ENCODE results near the gene FBXL12. TPM values are rescaled to one million over a fixed set of nuclear protein-coding genes. Genes with fewer than 3 reads are reported as not detected.
A peak's percentile ranks its signal among the peaks of the same experiment; 100 is the strongest.
"Not testable (repeated sequence)": the region's sequence is repeated elsewhere in the genome, so short reads cannot be mapped to it uniquely, and the experiment has no call there.

The FBXL12 gene
- total RNA-seq, 4 donors from 2014 or later = 39.8 to 87.9 (median 70.8) TPM

DNA sequence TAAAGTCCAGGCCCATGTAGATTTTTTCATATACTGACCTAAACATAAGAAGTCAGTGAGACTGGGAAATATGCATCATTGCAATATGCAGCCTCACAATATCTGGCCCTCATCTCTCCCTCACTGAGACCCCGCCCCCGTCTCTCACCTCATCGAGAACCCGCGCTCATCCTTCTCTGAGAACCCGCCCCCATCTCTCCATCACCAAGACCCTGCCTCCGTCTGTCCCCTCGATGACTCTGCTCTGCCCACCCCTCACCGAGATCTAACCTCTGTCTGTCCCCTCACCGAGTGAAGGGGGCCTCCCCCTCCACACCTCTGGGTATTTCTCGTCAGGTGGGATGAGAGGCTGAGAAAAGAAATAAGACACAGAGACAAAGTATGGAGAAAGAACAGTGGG, 29.8 kb downstream of the FBXL12 start:
- Histone ChIP-seq H3K9me3 (no peaks in the 10 kb centered on the region), H3K4me3 (no peak overlapping the region), H3K36me3 (no peaks in the 10 kb centered on the region), H3K27me3 (no peaks in the 10 kb centered on the region), H3K4me1 (peaks cover 0 to 24% (median 1%) of the 10 kb centered on the region in 4 donors), H3K27ac (no peak overlapping the region)
- TF ChIP-seq, protein P1, sequence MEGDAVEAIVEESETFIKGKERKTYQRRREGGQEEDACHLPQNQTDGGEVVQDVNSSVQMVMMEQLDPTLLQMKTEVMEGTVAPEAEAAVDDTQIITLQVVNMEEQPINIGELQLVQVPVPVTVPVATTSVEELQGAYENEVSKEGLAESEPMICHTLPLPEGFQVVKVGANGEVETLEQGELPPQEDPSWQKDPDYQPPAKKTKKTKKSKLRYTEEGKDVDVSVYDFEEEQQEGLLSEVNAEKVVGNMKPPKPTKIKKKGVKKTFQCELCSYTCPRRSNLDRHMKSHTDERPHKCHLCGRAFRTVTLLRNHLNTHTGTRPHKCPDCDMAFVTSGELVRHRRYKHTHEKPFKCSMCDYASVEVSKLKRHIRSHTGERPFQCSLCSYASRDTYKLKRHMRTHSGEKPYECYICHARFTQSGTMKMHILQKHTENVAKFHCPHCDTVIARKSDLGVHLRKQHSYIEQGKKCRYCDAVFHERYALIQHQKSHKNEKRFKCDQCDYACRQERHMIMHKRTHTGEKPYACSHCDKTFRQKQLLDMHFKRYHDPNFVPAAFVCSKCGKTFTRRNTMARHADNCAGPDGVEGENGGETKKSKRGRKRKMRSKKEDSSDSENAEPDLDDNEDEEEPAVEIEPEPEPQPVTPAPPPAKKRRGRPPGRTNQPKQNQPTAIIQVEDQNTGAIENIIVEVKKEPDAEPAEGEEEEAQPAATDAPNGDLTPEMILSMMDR (IDR thresholded peaks at IDR 0.05) = no peak
- TF ChIP-seq POLR2A (IDR thresholded peaks at IDR 0.05) = no peak
- no peak for DNase-seq

DNA sequence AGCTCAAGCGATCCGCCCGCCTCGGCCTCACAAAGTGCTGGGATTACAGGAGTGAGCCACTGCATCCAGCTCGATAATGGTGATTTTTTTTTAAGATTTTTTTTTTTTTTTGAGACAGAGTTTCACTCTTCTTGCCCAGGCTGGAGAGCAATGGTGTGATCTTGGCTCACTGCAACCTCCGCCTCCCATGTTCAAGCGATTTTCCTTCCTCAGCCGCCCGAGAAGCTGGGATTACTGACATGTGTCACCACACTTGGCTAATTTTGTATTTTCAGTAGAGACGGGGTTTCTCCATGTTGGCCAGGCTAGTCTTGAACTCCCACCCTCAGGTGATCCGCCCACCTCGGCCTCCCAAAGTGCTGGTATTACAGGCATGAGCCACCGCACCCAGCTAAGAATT, 30.3 kb downstream of the FBXL12 start:
- not testable (repeated sequence) for DNase-seq, H3K27ac ChIP-seq
- peaks cover 0 to 24% (median 1%) of the 10 kb centered on the region in 4 donors for H3K4me1 ChIP-seq

DNA sequence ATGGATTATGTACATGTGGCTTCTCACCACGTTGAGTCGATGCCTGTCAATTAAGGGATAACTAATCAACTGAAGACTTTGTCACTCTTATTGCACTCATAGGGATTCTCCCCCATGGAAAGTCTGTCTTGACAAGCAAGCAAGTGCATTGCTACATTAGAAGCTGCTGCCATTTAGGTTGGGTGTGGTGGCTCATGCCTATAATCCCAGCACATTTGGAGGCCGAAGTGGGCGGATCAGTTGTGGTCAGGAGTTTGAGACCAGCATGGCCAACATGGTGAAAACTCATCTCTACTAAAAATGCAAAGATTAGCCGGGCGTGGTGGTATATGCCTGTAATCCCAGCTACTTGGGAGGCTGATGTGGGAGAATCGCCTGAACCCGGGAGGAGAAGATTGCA, 32.1 kb downstream of the FBXL12 start:
- peaks cover 0 to 24% (median 1%) of the 10 kb centered on the region in 4 donors for H3K4me1 ChIP-seq
- H3K36me3 ChIP-seq = no peaks in the 10 kb centered on the region
- H3K9me3 ChIP-seq = no peaks in the 10 kb centered on the region
- H3K27ac ChIP-seq = peak overlapping the region in 2 of 4 donors; percentile 97 to 100
- no peak for DNase-seq
- no peak overlapping the region for H3K4me3 ChIP-seq
- H3K27me3 ChIP-seq = no peaks in the 10 kb centered on the region
- no peak for TF ChIP-seq POLR2A (IDR thresholded peaks at IDR 0.05)
- TF ChIP-seq, protein P1 (IDR thresholded peaks at IDR 0.05) = no peak

More for the DNA sequence above, 30.3 kb downstream of the FBXL12 start:
- not testable (repeated sequence) for H3K36me3 ChIP-seq, H3K9me3 ChIP-seq, H3K27me3 ChIP-seq, H3K4me3 ChIP-seq

DNA sequence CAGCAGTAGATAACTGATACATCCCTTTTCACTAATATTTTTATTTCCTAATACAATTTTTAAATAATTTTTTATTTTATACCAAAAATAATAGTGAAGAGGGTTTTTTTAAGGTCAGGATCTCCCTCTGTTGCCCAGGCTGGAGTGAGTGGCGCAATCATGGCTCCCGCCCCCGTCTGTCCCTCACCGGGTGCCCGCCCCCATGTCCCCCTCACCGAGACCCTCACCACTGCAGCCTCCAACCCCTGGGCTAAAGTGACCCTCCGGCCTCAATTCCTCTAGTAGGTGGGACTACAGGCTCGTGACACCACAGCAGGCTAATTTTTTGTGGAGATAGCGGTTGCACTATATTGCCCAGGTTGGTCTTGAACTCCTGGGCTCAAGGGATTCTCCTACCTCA, 32.5 kb downstream of the FBXL12 start:
- no peak for DNase-seq
- Histone ChIP-seq H3K9me3 (no peaks in the 10 kb centered on the region), H3K4me1 (peaks cover 0 to 24% (median under 1%) of the 10 kb centered on the region in 4 donors), H3K4me3 (peak overlapping the region; percentile 53 to 92 (median 74)), H3K27me3 (no peaks in the 10 kb centered on the region), H3K36me3 (no peaks in the 10 kb centered on the region), H3K27ac (peak overlapping the region; percentile 89 to 100 (median 98))
- TF ChIP-seq POLR2A (IDR thresholded peaks at IDR 0.05) = no peak
- TF ChIP-seq, protein P1 (IDR thresholded peaks at IDR 0.05) = no peak

DNA sequence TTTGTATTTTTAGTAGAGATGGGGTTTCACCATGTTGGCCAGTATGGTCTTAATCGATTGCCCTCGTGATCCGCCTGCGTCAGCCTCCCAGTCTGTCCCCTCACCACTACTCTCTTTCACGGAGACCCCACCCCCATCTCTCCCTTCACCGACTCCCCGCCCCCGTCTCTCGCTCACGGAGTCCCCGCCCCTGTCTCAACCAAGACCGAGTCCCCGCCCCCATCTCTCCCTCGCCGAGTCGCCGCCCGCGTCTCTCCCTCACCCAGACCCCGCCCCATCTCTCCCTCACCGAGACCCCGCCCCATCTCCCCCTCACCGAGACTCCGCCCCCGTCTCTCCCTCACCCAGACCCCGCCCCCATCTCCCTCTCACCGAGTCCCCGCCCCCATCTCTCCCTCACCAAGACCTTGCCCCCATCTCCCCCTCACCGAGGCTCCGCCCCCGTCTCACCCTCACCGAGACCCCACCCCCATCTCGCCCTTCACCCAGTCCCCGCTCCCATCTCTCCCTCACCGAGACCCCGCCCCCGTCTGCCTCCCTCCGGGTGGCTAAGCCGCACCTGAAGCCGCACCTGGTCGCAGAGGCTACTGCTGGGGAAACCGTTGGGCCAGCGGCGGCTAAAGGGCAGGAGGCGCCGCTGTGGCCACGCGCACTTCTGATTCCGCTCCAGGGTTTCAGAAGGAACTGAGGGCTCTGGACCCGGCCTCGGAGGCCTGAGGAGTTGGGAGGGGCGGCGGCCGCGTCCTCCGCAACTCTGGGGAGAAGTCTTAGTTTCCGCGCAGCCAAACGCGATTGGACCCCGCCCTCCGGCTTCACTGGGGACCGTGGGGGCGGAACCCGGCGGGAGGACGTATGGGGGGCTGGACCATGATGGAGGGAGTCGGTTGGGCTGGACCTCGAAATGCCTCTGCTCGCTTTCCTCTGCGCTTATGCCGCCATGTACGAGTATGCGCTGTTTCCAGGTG, 33.2 kb downstream of the FBXL12 start:
- DNase-seq = peak; percentile 98 to 100 (median 99)
- TF ChIP-seq, protein P1 (IDR thresholded peaks at IDR 0.05) = no peak
- TF ChIP-seq POLR2A (IDR thresholded peaks at IDR 0.05) = peak; percentile 88 to 94
- H3K4me3 ChIP-seq = peak overlapping the region; percentile 53 to 92 (median 74)
- no peaks in the 10 kb centered on the region for H3K36me3 ChIP-seq
- peaks cover 0 to 17% (median 0%) of the 10 kb centered on the region in 4 donors for H3K4me1 ChIP-seq
- no peaks in the 10 kb centered on the region for H3K9me3 ChIP-seq
- H3K27ac ChIP-seq = peak overlapping the region; percentile 89 to 100 (median 98)
- no peaks in the 10 kb centered on the region for H3K27me3 ChIP-seq

DNA sequence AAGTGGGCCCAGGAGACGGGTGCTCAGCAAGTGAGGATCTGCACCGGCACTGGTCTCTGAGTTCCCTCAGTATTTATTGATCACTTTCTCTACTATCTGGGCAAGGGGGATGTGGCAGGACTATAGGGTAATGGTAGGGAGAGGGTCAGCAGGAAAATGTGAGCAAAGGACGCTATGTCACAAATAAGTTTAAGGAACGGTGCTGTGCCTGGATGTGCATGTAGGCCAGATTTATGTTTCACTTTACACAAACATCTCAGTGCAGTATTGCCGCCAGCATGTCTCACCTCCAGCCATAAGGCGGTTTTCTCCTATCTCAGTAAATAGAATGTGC, 34.7 kb downstream of the FBXL12 start:
- H3K27ac ChIP-seq = peak overlapping the region in 2 of 4 donors; percentile 97 to 100
- H3K4me3 ChIP-seq, H3K27me3 ChIP-seq, H3K36me3 ChIP-seq, DNase-seq, H3K9me3 ChIP-seq, H3K4me1 ChIP-seq: not testable (repeated sequence)

Measured in Peyer's patch (tissue), 4 donors.